Measurements from ENCODE around the gene FXR2. TPM values are rescaled to one million over a fixed set of nuclear protein-coding genes. Genes with fewer than 3 reads are reported as not detected.

FXR2 gene
- total and polyA plus RNA-seq, 9 of the 15 experiments (the other 6 are each of a cell fraction or from before 2014, with no cell fraction given), result 2.0 to 49.3 (median 24.5) TPM

- TF ChIP-seq AFF1 (IDR thresholded peaks at IDR 0.05; ENCODE audit: low read depth in 1 of 2, partially characterized antibody in 2 of 2) (peak in 1 of 2 experiments; percentile 98), SIN3B (IDR thresholded peaks at IDR 0.05; ENCODE audit: low read depth) (peak; percentile 91), ZNF282 (CRISPR knock-in tag; IDR thresholded peaks at IDR 0.05) (0 out of 2 replicates have a peak, but pooled peaks have one; percentile 11), ZNF311 (CRISPR knock-in tag; IDR thresholded peaks at IDR 0.05) (peak; percentile 64; the same call in 1 of the 2 replicates), E2F4 (CRISPR knock-in tag; IDR thresholded peaks at IDR 0.05; ENCODE audit: low read depth) (peak; percentile 93), ZNF511 (CRISPR knock-in tag; IDR thresholded peaks at IDR 0.05) (peak; percentile 39; the same call in 1 of the 2 replicates), AFF4 (CRISPR knock-in tag; IDR thresholded peaks at IDR 0.05) (peak; percentile 59; the same call in 1 of the 2 replicates), NCOA2 (IDR thresholded peaks at IDR 0.05; ENCODE audit: partially characterized antibody in 2 of 2) (peak in 1 of 2 experiments; percentile 79), CLOCK (CRISPR knock-in tag; IDR thresholded peaks at IDR 0.05; ENCODE audit: borderline replicate concordance) (no peak), ZBTB8A (IDR thresholded peaks at IDR 0.05; ENCODE audit: partially characterized antibody) (no peak), DMBX1 (CRISPR knock-in tag; IDR thresholded peaks at IDR 0.05; ENCODE audit: borderline replicate concordance) (peak; percentile 65), BHLHE40 (IDR thresholded peaks at IDR 0.05; ENCODE audit: low read length) (peak; percentile 72)
Observed at GRCh38 chr17:7583253-7584109, 31.2 kb downstream of the FXR2 start, which contains the start of gene MPDU1 (continued).

All from K562 (cell line).